Bronchial epithelial cell (primary cell): ENCODE results near the gene UNC5A. TPM values are rescaled to one million over a fixed set of nuclear protein-coding genes. Genes with fewer than 3 reads are reported as not detected.
A peak's percentile ranks its signal among the peaks of the same experiment; 100 is the strongest.

Experiments used
- DNase-seq: peaks from one replicate; pipeline ENCODE4 v3.0.0-alpha.2; 2010; ENCODE audit warnings: low read depth
- FAIRE-seq: peaks from 2 replicates; lab custom pipeline; 2011; peaks lifted over from hg19 to GRCh38; lab: Jason Lieb, UNC
- H3K27me3 ChIP-seq: 2 replicates; pipeline ENCODE4 v1.5.1; 2011; ENCODE audit warnings: low read length; ENCODE audit not compliant: control insufficient read depth, insufficient read depth
- H3K36me3 ChIP-seq: 2 replicates; pipeline ENCODE4 v1.5.1; 2011; ENCODE audit warnings: low read length; ENCODE audit not compliant: control insufficient read depth, insufficient read depth
- H3K4me3 ChIP-seq: 2 replicates; pipeline ENCODE4 v1.5.1; 2011; ENCODE audit warnings: mild to moderate bottlenecking, low read depth, low read length, control low read depth
- CTCF ChIP-seq: IDR thresholded peaks from 2 replicates; pipeline ENCODE4 v1.5.1; 2011; ENCODE audit warnings: mild to moderate bottlenecking, moderate library complexity, low read length, control low read depth, inconsistent platforms; ENCODE audit not compliant: insufficient read depth, severe bottlenecking
- total RNA-seq: library from RNA; depleted of rRNA; stranded (reverse); fragments of >200 nt; gene quantifications from 2 replicates; pipeline ENCODE4 v1.2.1, GENCODE V29; 2014

UNC5A gene
- total RNA-seq, 1 donor from 2014 or later, result not detected

GRCh38 chr5:176790941-176791340 is 19.4 kb upstream of the UNC5A start:
- Histone ChIP-seq H3K36me3 (no peaks in the 10 kb centered on the region), H3K4me3 (no peak overlapping the region), H3K27me3 (peaks cover 33% of the 10 kb centered on the region)
- FAIRE-seq (no peak), DNase-seq (no peak)
- no peak for TF ChIP-seq CTCF

GRCh38 chr5:176792655-176793342 is 17.6 kb upstream of the UNC5A start:
- FAIRE-seq, result no peak
- DNase-seq, result no peak
- TF ChIP-seq CTCF, result no peak
- Histone ChIP-seq H3K27me3 (peaks cover 38% of the 10 kb centered on the region), H3K4me3 (no peak overlapping the region), H3K36me3 (no peaks in the 10 kb centered on the region)

- FAIRE-seq, result no peak
- no peak for TF ChIP-seq CTCF
- DNase-seq, result peak; percentile 5
- H3K27me3 ChIP-seq, result peaks cover 37% of the 10 kb centered on the region
- H3K4me3 ChIP-seq, result no peak overlapping the region
- H3K36me3 ChIP-seq, result no peaks in the 10 kb centered on the region
Measured at GRCh38 chr5:176793343-176793699, 17.0 kb upstream of the UNC5A start.

- no peak for TF ChIP-seq CTCF
- H3K27me3 ChIP-seq, result peaks cover 35% of the 10 kb centered on the region
- FAIRE-seq, result no peak
Measured at GRCh38 chr5:176793736-176794135, 16.6 kb upstream of the UNC5A start.

GRCh38 chr5:176794509-176794908 is 15.8 kb upstream of the UNC5A start:
- Histone ChIP-seq H3K27me3 (peaks cover 31% of the 10 kb centered on the region), H3K4me3 (no peak overlapping the region), H3K36me3 (no peaks in the 10 kb centered on the region)
- TF ChIP-seq CTCF, result no peak
- DNase-seq (no peak), FAIRE-seq (no peak)

More at GRCh38 chr5:176793736-176794135, 16.6 kb upstream of the UNC5A start:
- Histone ChIP-seq H3K36me3 (no peaks in the 10 kb centered on the region), H3K4me3 (no peak overlapping the region)
- DNase-seq, result no peak

- FAIRE-seq (no peak), DNase-seq (no peak)
- no peak overlapping the region for H3K4me3 ChIP-seq
- H3K27me3 ChIP-seq, result peaks cover 26% of the 10 kb centered on the region
- H3K36me3 ChIP-seq, result no peaks in the 10 kb centered on the region
- no peak for TF ChIP-seq CTCF
Measured at GRCh38 chr5:176796411-176796810, 13.9 kb upstream of the UNC5A start.
